Measurements from ENCODE around the gene CLIC3. TPM values are rescaled to one million over a fixed set of nuclear protein-coding genes. Genes with fewer than 3 reads are reported as not detected.
A peak's percentile ranks its signal among the peaks of the same experiment; 100 is the strongest.

The CLIC3 gene
- total RNA-seq, 4 donors from 2014 or later: 1.2 to 120 (median 38.0) TPM

DNA sequence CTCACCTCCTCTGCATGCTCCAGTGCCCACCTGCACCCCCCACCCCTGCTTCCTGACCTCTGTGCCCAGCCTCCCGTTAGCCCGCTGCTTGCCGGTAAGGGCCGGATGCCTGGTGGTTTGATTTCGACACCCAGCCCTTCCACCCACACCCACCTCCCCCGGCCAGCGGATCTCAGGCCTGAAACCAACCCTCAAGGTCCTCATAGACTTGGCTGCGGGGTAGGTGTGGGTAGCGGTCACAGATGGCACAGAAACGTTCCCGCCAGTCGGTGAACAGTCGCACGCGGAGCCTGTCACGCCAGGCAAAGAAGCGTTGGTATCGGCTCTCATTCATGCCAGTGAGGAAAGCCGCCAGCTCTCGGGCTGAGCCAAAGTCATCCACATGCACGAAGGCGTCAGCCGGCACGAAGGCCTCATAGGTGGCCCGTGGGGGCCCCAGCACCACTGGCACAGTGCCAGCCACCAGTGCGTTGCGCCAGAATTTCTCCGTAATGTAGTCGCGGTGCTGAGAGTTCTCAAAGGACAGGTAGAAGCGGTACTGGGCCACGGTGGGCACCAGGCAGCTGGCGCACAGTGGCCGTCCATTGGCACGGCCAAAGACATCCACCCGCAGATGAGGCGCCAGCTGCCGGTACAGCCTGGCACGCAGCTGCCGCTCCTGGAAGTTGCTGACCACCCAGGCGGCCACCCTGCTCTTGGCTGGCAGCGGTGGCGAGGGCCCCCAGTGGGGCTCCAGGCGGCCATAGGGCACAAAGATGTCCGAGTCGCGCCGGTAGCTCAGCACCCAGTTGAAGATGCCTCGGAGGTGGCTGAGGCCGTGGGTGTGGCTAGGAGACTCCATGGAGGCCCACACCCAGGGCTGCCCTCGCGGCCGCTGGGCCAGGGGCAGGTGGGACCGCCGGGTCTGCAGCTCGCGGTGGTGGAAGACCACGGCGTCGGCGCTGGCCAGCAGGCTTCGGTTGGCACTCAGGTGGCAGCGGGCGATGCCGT, 34.5 kb upstream of the CLIC3 start:
- TF ChIP-seq EP300 (IDR thresholded peaks at IDR 0.05) (no peak), POLR2A (IDR thresholded peaks at IDR 0.05) (no peak)
- TF ChIP-seq, protein P1, sequence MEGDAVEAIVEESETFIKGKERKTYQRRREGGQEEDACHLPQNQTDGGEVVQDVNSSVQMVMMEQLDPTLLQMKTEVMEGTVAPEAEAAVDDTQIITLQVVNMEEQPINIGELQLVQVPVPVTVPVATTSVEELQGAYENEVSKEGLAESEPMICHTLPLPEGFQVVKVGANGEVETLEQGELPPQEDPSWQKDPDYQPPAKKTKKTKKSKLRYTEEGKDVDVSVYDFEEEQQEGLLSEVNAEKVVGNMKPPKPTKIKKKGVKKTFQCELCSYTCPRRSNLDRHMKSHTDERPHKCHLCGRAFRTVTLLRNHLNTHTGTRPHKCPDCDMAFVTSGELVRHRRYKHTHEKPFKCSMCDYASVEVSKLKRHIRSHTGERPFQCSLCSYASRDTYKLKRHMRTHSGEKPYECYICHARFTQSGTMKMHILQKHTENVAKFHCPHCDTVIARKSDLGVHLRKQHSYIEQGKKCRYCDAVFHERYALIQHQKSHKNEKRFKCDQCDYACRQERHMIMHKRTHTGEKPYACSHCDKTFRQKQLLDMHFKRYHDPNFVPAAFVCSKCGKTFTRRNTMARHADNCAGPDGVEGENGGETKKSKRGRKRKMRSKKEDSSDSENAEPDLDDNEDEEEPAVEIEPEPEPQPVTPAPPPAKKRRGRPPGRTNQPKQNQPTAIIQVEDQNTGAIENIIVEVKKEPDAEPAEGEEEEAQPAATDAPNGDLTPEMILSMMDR (IDR thresholded peaks at IDR 0.05): no peak
- H3K4me1 ChIP-seq: peaks cover 0 to 64% (median 53%) of the 10 kb centered on the region in 4 donors
- WGBS, 2 donors: 87 to 89% methylated on average over 40 to 60 of the region's 65 CpGs
- no peak for DNase-seq (ENCODE audit: low spot score in 2 of 2)
- H3K4me3 ChIP-seq: no peak overlapping the region
- no peaks in the 10 kb centered on the region for H3K36me3 ChIP-seq
- no peaks in the 10 kb centered on the region for H3K9me3 ChIP-seq
- peak overlapping the region in 1 of 4 donors; percentile 87 for H3K27ac ChIP-seq
- no peaks in the 10 kb centered on the region for H3K27me3 ChIP-seq

DNA sequence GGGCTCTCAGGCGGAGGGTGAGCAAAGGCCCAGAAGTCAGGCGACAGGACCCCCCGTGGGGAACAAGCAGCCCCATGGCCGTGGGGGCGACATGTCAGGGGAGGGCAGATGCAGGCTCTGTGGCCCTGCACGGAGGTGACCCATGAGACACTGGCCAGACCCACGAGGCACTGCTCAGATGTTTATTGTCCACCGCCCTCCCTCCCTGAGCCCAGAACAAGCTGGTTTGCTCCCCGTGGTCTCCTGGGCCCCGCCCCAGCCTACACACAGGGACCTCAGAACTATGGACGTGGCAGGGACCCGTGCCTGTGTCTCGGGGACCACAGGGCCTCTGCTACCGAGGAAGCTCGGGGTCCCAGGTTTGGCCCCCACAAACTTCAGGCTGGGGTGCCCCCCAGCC, 33.6 kb upstream of the CLIC3 start:
- no peak for DNase-seq (ENCODE audit: low spot score in 2 of 2)
- no peak for TF ChIP-seq EP300 (IDR thresholded peaks at IDR 0.05)
- TF ChIP-seq POLR2A (IDR thresholded peaks at IDR 0.05): no peak
- TF ChIP-seq, protein P1 (IDR thresholded peaks at IDR 0.05): no peak
- Histone ChIP-seq H3K27me3 (no peaks in the 10 kb centered on the region), H3K9me3 (no peaks in the 10 kb centered on the region), H3K4me3 (no peak overlapping the region), H3K27ac (peak overlapping the region in 2 of 4 donors; percentile 87 to 93), H3K36me3 (no peaks in the 10 kb centered on the region), H3K4me1 (peaks cover 0 to 64% (median 54%) of the 10 kb centered on the region in 4 donors)
- WGBS, 2 donors: 57 to 76% methylated on average over 8 to 12 of the region's 15 CpGs

DNA sequence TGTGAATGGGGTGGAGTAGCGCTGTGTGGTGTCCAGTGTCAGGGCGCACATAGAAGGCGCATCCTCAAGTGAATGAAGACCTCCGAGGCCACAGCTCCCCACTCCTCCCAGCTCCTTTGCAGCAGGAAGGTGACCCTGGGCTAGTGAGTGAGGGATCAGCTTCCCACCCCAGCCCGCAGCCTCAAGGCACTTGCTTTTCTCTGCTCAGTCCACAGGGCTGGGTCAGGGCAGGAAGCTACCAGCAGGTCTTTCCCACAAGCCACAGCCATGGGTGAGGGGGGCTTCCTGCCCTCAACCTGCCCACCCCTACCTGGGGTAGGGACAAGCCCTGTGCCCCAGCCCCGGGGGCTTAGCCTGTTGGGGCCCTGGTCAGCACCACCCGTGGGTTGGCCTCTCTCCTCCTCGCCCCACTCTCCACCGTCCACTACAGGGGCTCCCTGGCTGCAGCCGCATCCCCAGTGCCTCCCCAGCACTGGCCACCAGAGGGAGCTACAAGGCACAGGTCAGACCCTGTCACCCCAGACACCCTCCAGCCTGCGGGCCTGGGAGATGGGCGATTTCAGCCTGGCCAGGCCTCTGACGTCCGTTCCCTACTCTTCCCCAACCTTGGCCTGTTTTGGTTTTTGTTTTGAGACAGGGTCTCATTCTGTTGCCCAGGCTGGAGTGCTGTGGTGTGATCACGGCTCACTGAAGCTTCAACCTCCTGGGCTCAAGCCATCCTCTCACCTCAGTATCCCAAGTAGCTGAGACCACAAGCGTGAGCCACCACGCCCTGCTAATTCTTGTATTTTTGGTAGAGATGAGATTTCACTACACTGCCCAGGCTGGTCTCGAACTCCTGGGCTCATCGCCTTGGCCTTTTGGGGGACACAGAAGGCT, 32.9 kb upstream of the CLIC3 start:
- Histone ChIP-seq H3K9me3 (no peaks in the 10 kb centered on the region), H3K4me3 (peak overlapping the region in 3 of 4 donors; percentile 63 to 74 (median 68)), H3K27ac (peak overlapping the region; percentile 73 to 93 (median 84)), H3K36me3 (no peaks in the 10 kb centered on the region), H3K4me1 (peaks cover 0 to 64% (median 50%) of the 10 kb centered on the region in 4 donors), H3K27me3 (no peaks in the 10 kb centered on the region)
- peak; percentile 64 to 78 for DNase-seq (ENCODE audit: low spot score in 2 of 2)
- 33 to 37% methylated on average over 17 to 19 of the region's 19 CpGs for WGBS, 2 donors
- TF ChIP-seq POLR2A (IDR thresholded peaks at IDR 0.05): no peak
- TF ChIP-seq EP300 (IDR thresholded peaks at IDR 0.05): no peak
- TF ChIP-seq, protein P1 (IDR thresholded peaks at IDR 0.05): peak; percentile 83 to 96 (median 92)

- Histone ChIP-seq H3K9me3 (no peaks in the 10 kb centered on the region), H3K36me3 (no peaks in the 10 kb centered on the region), H3K27ac (peak overlapping the region; percentile 73 to 93 (median 84)), H3K27me3 (no peaks in the 10 kb centered on the region), H3K4me3 (peak overlapping the region; percentile 47 to 74 (median 66)), H3K4me1 (peaks cover 0 to 72% (median 59%) of the 10 kb centered on the region in 4 donors)
- 0 to 2% methylated on average over 38 to 77 of the region's 98 CpGs for WGBS, 2 donors
- TF ChIP-seq, protein P1 (IDR thresholded peaks at IDR 0.05): peak in 3 of 5 experiments; percentile 2 to 80 (median 51)
- no peak for TF ChIP-seq POLR2A (IDR thresholded peaks at IDR 0.05)
- no peak for DNase-seq (ENCODE audit: low spot score in 2 of 2)
Observed at GRCh38 chr9:137028263-137029057, 32.1 kb upstream of the CLIC3 start.
